ENCODE measurements around the gene CDC42EP4.

Gene CDC42EP4

GRCh38 chr17:73282629-73283028 lies 29.2 kb downstream of the CDC42EP4 start:
- CTCF ChIA-PET: interaction anchor here (0.6 kb wide), 1 partner anchor 1885 kb away, joined by 4 read pairs; no protein-coding TSS in a partner anchor
- no peak for DNase-seq (ENCODE audit: extremely low spot score)
- POLR2A ChIA-PET: interaction anchor here (1.0 kb wide), 1 partner anchor 24 kb away, joined by 3 read pairs; no protein-coding TSS in a partner anchor
- TF ChIP-seq ARNT (IDR thresholded peaks at IDR 0.05): no peak
- no peak for TF ChIP-seq LEF1 (IDR thresholded peaks at IDR 0.05; ENCODE audit: borderline replicate concordance)
- TF ChIP-seq ELF4 (IDR thresholded peaks at IDR 0.05): no peak
- TF ChIP-seq BHLHE40 (IDR thresholded peaks at IDR 0.05; ENCODE audit: borderline replicate concordance): no peak
- TF ChIP-seq PKNOX1 (IDR thresholded peaks at IDR 0.05): no peak
- no peak for TF ChIP-seq TARDBP (IDR thresholded peaks at IDR 0.05)
- TF ChIP-seq ZNF384 (IDR thresholded peaks at IDR 0.05): no peak
- TF ChIP-seq FOXM1 (IDR thresholded peaks at IDR 0.05; ENCODE audit: borderline replicate concordance): no peak
- no peak for TF ChIP-seq SUZ12 (IDR thresholded peaks at IDR 0.05)
- TF ChIP-seq CTBP1 (IDR thresholded peaks at IDR 0.05; ENCODE audit: borderline replicate concordance): no peak
- TF ChIP-seq HDGF (IDR thresholded peaks at IDR 0.05; ENCODE audit: borderline replicate concordance): no peak
- TF ChIP-seq FOXK2 (IDR thresholded peaks at IDR 0.05): no peak
- TF ChIP-seq L3MBTL2 (conservative IDR thresholded peaks at IDR 0.05): no peak
- no peak for TF ChIP-seq SP1 (IDR thresholded peaks at IDR 0.05)
- TF ChIP-seq FOXA1 (IDR thresholded peaks at IDR 0.05): no peak

GRCh38 chr17:73281928-73282327 lies 29.9 kb downstream of the CDC42EP4 start:
- POLR2A ChIA-PET: interaction anchor here (0.9 to 1.3 kb wide), 2 partner anchors 16 to 22 kb away, joined by 3 read pairs; no protein-coding TSS in a partner anchor
- CTCF ChIA-PET: no interaction called here
- no peak for TF ChIP-seq LEF1 (IDR thresholded peaks at IDR 0.05; ENCODE audit: borderline replicate concordance)
- no peak for TF ChIP-seq ZNF384 (IDR thresholded peaks at IDR 0.05)
- no peak for TF ChIP-seq L3MBTL2 (conservative IDR thresholded peaks at IDR 0.05)
- TF ChIP-seq TARDBP (IDR thresholded peaks at IDR 0.05): no peak
- TF ChIP-seq NFRKB (IDR thresholded peaks at IDR 0.05): no peak
- TF ChIP-seq FOXA1 (IDR thresholded peaks at IDR 0.05): no peak
- TF ChIP-seq FOXK2 (IDR thresholded peaks at IDR 0.05): no peak
- no peak for TF ChIP-seq HDGF (IDR thresholded peaks at IDR 0.05; ENCODE audit: borderline replicate concordance)
- TF ChIP-seq PKNOX1 (IDR thresholded peaks at IDR 0.05): peak; percentile 85
- no peak for DNase-seq (ENCODE audit: extremely low spot score)

- TF ChIP-seq FOXA1 (IDR thresholded peaks at IDR 0.05) (no peak), L3MBTL2 (conservative IDR thresholded peaks at IDR 0.05) (no peak), ARNT (IDR thresholded peaks at IDR 0.05) (no peak), ZNF384 (IDR thresholded peaks at IDR 0.05) (no peak), HDGF (IDR thresholded peaks at IDR 0.05; ENCODE audit: borderline replicate concordance) (no peak), TARDBP (IDR thresholded peaks at IDR 0.05) (no peak), SP1 (IDR thresholded peaks at IDR 0.05) (no peak), BHLHE40 (IDR thresholded peaks at IDR 0.05; ENCODE audit: borderline replicate concordance) (no peak), LEF1 (IDR thresholded peaks at IDR 0.05; ENCODE audit: borderline replicate concordance) (no peak), FOXM1 (IDR thresholded peaks at IDR 0.05; ENCODE audit: borderline replicate concordance) (no peak), NFRKB (IDR thresholded peaks at IDR 0.05) (no peak), ELF4 (IDR thresholded peaks at IDR 0.05) (no peak), SUZ12 (IDR thresholded peaks at IDR 0.05) (no peak), CTBP1 (IDR thresholded peaks at IDR 0.05; ENCODE audit: borderline replicate concordance) (no peak), FOXK2 (IDR thresholded peaks at IDR 0.05) (no peak), PKNOX1 (IDR thresholded peaks at IDR 0.05) (no peak)
- CTCF ChIA-PET: no interaction called here
- POLR2A ChIA-PET: no interaction called here
- DNase-seq (ENCODE audit: extremely low spot score): no peak
Observed at GRCh38 chr17:73280191-73280590, 31.6 kb downstream of the CDC42EP4 start.

GRCh38 chr17:73279704-73280103 lies 32.1 kb downstream of the CDC42EP4 start:
- DNase-seq (ENCODE audit: extremely low spot score): no peak
- POLR2A ChIA-PET: no interaction called here
- TF ChIP-seq FOXA1 (IDR thresholded peaks at IDR 0.05): no peak
- no peak for TF ChIP-seq FOXM1 (IDR thresholded peaks at IDR 0.05; ENCODE audit: borderline replicate concordance)
- no peak for TF ChIP-seq ARNT (IDR thresholded peaks at IDR 0.05)
- TF ChIP-seq LEF1 (IDR thresholded peaks at IDR 0.05; ENCODE audit: borderline replicate concordance): no peak
- TF ChIP-seq SUZ12 (IDR thresholded peaks at IDR 0.05): no peak
- no peak for TF ChIP-seq HDGF (IDR thresholded peaks at IDR 0.05; ENCODE audit: borderline replicate concordance)
- TF ChIP-seq NFRKB (IDR thresholded peaks at IDR 0.05): no peak
- no peak for TF ChIP-seq ELF4 (IDR thresholded peaks at IDR 0.05)
- TF ChIP-seq ZNF384 (IDR thresholded peaks at IDR 0.05): no peak
- TF ChIP-seq PKNOX1 (IDR thresholded peaks at IDR 0.05): no peak
- no peak for TF ChIP-seq SP1 (IDR thresholded peaks at IDR 0.05)
- TF ChIP-seq TARDBP (IDR thresholded peaks at IDR 0.05): no peak
- CTCF ChIA-PET: no interaction called here

- CTCF ChIA-PET: interaction anchor here (1.0 kb wide), 1 partner anchor 28 kb away, joined by 3 read pairs; no protein-coding TSS in a partner anchor
- DNase-seq (ENCODE audit: extremely low spot score): no peak
- TF ChIP-seq FOXM1 (IDR thresholded peaks at IDR 0.05; ENCODE audit: borderline replicate concordance) (no peak), LEF1 (IDR thresholded peaks at IDR 0.05; ENCODE audit: borderline replicate concordance) (no peak), CTBP1 (IDR thresholded peaks at IDR 0.05; ENCODE audit: borderline replicate concordance) (no peak), ZNF384 (IDR thresholded peaks at IDR 0.05) (no peak), ARNT (IDR thresholded peaks at IDR 0.05) (no peak), PKNOX1 (IDR thresholded peaks at IDR 0.05) (no peak), SP1 (IDR thresholded peaks at IDR 0.05) (no peak), SUZ12 (IDR thresholded peaks at IDR 0.05) (no peak), FOXA1 (IDR thresholded peaks at IDR 0.05) (no peak), TARDBP (IDR thresholded peaks at IDR 0.05) (no peak), BHLHE40 (IDR thresholded peaks at IDR 0.05; ENCODE audit: borderline replicate concordance) (no peak), L3MBTL2 (conservative IDR thresholded peaks at IDR 0.05) (no peak)
- POLR2A ChIA-PET: interaction anchor here (1.0 to 1.2 kb wide), 2 partner anchors 32 to 47 kb away, joined by 3 to 4 read pairs; a partner anchor contains a TSS
Observed at GRCh38 chr17:73278465-73279453, 33.0 kb downstream of the CDC42EP4 start.

Data from HEK293T (cell line).